Body of pancreas (tissue), 4 donors: ENCODE measurements around the gene ROCK2. TPM values are rescaled to one million over a fixed set of nuclear protein-coding genes. Genes with fewer than 3 reads are reported as not detected.

Experiments used
- ATAC-seq: fragments of 150-250 bp; one replicate; pipeline ENCODE4 v1.9.1; 2016
- DNase-seq, 4 donors: peaks; one replicate each; pipeline ENCODE4 v3.0.0-alpha.2; 2019
- H3K27ac ChIP-seq, 4 donors: fragments of 200-600 bp; sonication (generic); 1 replicate in 3 of 4; 2 replicates in 1 of 4; pipeline versions ENCODE4 v1.5.1 to v1.6.1; 2016 to 2019; ENCODE audit warnings: mild to moderate bottlenecking in 1 of 4, mixed read lengths in 1 of 4, moderate library complexity in 1 of 4
- H3K27me3 ChIP-seq, 2 donors: fragments of 200-600 bp; sonication (generic); one replicate each; pipeline ENCODE4 v1.6.0; 2016; ENCODE audit warnings: mild to moderate bottlenecking in 1 of 2
- H3K36me3 ChIP-seq, 2 donors: fragments of 200-600 bp; sonication (generic); replicated peaks in 1 of 2; 2 replicates each; pipeline ENCODE4 v1.5.1; 2016; ENCODE audit warnings: low read depth in 2 of 2; ENCODE audit not compliant: insufficient read depth in 1 of 2
- H3K4me1 ChIP-seq: fragments of 200-600 bp; sonication (generic); one replicate; pipeline ENCODE4 v1.6.0; 2016
- H3K4me3 ChIP-seq, 2 donors: fragments of 200-600 bp; sonication (generic); 1 replicate in 1 of 2; 2 replicates in 1 of 2; pipeline ENCODE4 v1.5.1; 2016 to 2019
- H3K9me3 ChIP-seq, 3 donors: fragments of 200-600 bp; sonication (generic); 1 replicate in 2 of 3; 2 replicates in 1 of 3; pipeline ENCODE4 v1.5.1; 2016
- CTCF ChIP-seq, 7 experiments: fragments of 450-650 bp in 4 of 7; fragments of 200-600 bp in 3 of 7; sonication (generic) in 3 of 7; IDR thresholded peaks; one replicate each; pipeline ENCODE4 v1.5.1; 2016 to 2019; ENCODE audit warnings: antibody characterized with exemption in 7 of 7
- POLR2A ChIP-seq, 3 donors: fragments of 450-650 bp; IDR thresholded peaks; one replicate each; pipeline ENCODE4 v1.6.1; 2016; ENCODE audit warnings: antibody characterized with exemption in 3 of 3, mild to moderate bottlenecking in 2 of 3
- WGBS, 2 donors: methylation state at CpG; one replicate each; pipeline ENCODE4 v1.1.5; 2017; 5-methylcytosine and 5-hydroxymethylcytosine counted together
- intact Hi-C: fragments of 100-400 bp; cut with DNase I; formaldehyde crosslinking; loops from one replicate; pipeline ENCODE4 v1.15.1; 2023
- total RNA-seq, 2 donors: library from RNA; depleted of rRNA; stranded (reverse); fragments of >200 nt; gene quantifications; one replicate each; pipeline ENCODE4 v1.1.0, GENCODE V29; 2016

Gene ROCK2
- total RNA-seq, 2 donors from 2014 or later = 24.4 to 32.3 TPM

GRCh38 chr2:11325961-11326676 lies 18.3 kb downstream of the ROCK2 start:
- no peak for TF ChIP-seq CTCF (IDR thresholded peaks at IDR 0.05)
- no peak for TF ChIP-seq POLR2A (IDR thresholded peaks at IDR 0.05)
- intact Hi-C loops = no loop called here
- 74% methylated on average over 4 of the region's 4 CpGs for WGBS, 2 donors
- no peaks in the 10 kb centered on the region for H3K36me3 ChIP-seq
- H3K27me3 ChIP-seq = no peaks in the 10 kb centered on the region
- no peak for ATAC-seq
- DNase-seq = no peak
- H3K27ac ChIP-seq = no peak overlapping the region
- H3K4me3 ChIP-seq = no peak overlapping the region
- peaks cover 5% of the 10 kb centered on the region for H3K4me1 ChIP-seq
- H3K9me3 ChIP-seq = no peaks in the 10 kb centered on the region

- H3K9me3 ChIP-seq = no peaks in the 10 kb centered on the region
- no peak overlapping the region for H3K27ac ChIP-seq
- DNase-seq (no peak), ATAC-seq (no peak)
- no peaks in the 10 kb centered on the region for H3K27me3 ChIP-seq
- H3K36me3 ChIP-seq = no peaks in the 10 kb centered on the region
- peaks cover 19% of the 10 kb centered on the region for H3K4me1 ChIP-seq
- WGBS, 2 donors = 35 to 44% methylated on average over 3 of the region's 3 CpGs
- intact Hi-C loops = no loop called here
- TF ChIP-seq POLR2A (IDR thresholded peaks at IDR 0.05) = no peak
- no peak for TF ChIP-seq CTCF (IDR thresholded peaks at IDR 0.05)
- no peak overlapping the region for H3K4me3 ChIP-seq
Observed at GRCh38 chr2:11321847-11322246, 22.6 kb downstream of the ROCK2 start.

GRCh38 chr2:11320698-11321492 lies 23.5 kb downstream of the ROCK2 start:
- peaks cover 26% of the 10 kb centered on the region for H3K4me1 ChIP-seq
- intact Hi-C loops = no loop called here
- H3K4me3 ChIP-seq = no peak overlapping the region
- H3K9me3 ChIP-seq = no peaks in the 10 kb centered on the region
- WGBS, 2 donors = 94 to 95% methylated on average over 17 of the region's 17 CpGs
- no peak overlapping the region for H3K27ac ChIP-seq
- TF ChIP-seq POLR2A (IDR thresholded peaks at IDR 0.05) = no peak
- TF ChIP-seq CTCF (IDR thresholded peaks at IDR 0.05) = no peak
- no peaks in the 10 kb centered on the region for H3K27me3 ChIP-seq
- no peaks in the 10 kb centered on the region for H3K36me3 ChIP-seq
- DNase-seq = no peak
- no peak for ATAC-seq

- TF ChIP-seq POLR2A (IDR thresholded peaks at IDR 0.05) (no peak), CTCF (IDR thresholded peaks at IDR 0.05) (no peak)
- no peak overlapping the region for H3K4me3 ChIP-seq
- peaks cover 26% of the 10 kb centered on the region for H3K4me1 ChIP-seq
- no peaks in the 10 kb centered on the region for H3K9me3 ChIP-seq
- H3K27me3 ChIP-seq = no peaks in the 10 kb centered on the region
- H3K27ac ChIP-seq = no peak overlapping the region
- ATAC-seq (no peak), DNase-seq (no peak)
- no peaks in the 10 kb centered on the region for H3K36me3 ChIP-seq
- intact Hi-C loops = no loop called here
Observed at GRCh38 chr2:11319939-11320338, 24.5 kb downstream of the ROCK2 start.
